CD8-positive, alpha-beta memory T cell (primary cell): ENCODE measurements around the gene ALKBH7. TPM values are rescaled to one million over a fixed set of nuclear protein-coding genes. Genes with fewer than 3 reads are reported as not detected.
A peak's percentile ranks its signal among the peaks of the same experiment; 100 is the strongest.
"Not testable (repeated sequence)": the region's sequence is repeated elsewhere in the genome, so short reads cannot be mapped to it uniquely, and the experiment has no call there.

ENCODE experiments used
- CTCF ChIA-PET: fragments of 350-600 bp; sonication (Branson Sonifier 250); formaldehyde crosslinking; loops from one replicate; lab custom pipeline; 2021; ENCODE audit warnings: antibody characterized with exemption; lab: Charles Lee
- POLR2A ChIA-PET: fragments of 350-600 bp; sonication (Branson Sonifier 250); formaldehyde crosslinking; loops from one replicate; lab custom pipeline; 2021; ENCODE audit warnings: antibody characterized with exemption; lab: Charles Lee
- DNase-seq, 5 donors: peaks; one replicate each; pipeline versions ENCODE4 v3.0.0 to v3.0.0-alpha.2; 2020 to 2022; ENCODE audit warnings: mixed read lengths in 1 of 5
- H3K27ac ChIP-seq: one replicate; pipeline ENCODE4 v1.7.0; 2013; ENCODE audit warnings: low read depth, mild to moderate bottlenecking, low read length, moderate library complexity
- H3K27me3 ChIP-seq: 2 replicates; pipeline ENCODE4 v1.7.0; 2013; ENCODE audit warnings: low read length, mild to moderate bottlenecking; ENCODE audit not compliant: insufficient read depth, poor library complexity, severe bottlenecking
- H3K36me3 ChIP-seq: 2 replicates; pipeline ENCODE4 v1.7.0; 2013; ENCODE audit warnings: mild to moderate bottlenecking, low read length, moderate library complexity; ENCODE audit not compliant: insufficient read depth
- H3K4me1 ChIP-seq: 2 replicates; pipeline ENCODE4 v1.7.0; 2013; ENCODE audit warnings: mild to moderate bottlenecking, low read length, moderate library complexity; ENCODE audit not compliant: insufficient read depth
- H3K4me3 ChIP-seq: 2 replicates; pipeline ENCODE4 v1.7.0; 2013; ENCODE audit warnings: mild to moderate bottlenecking, low read length
- H3K9me3 ChIP-seq: 2 replicates; pipeline ENCODE4 v1.7.0; 2013; ENCODE audit warnings: mild to moderate bottlenecking, low read length
- H3K27ac Mint-ChIP-seq, 8 donors: one replicate each; pipeline ENCODE4 v1.8.0; 2020 to 2021; ENCODE audit warnings: mixed read lengths in 8 of 8, mild to moderate bottlenecking in 6 of 8, inconsistent platforms in 3 of 8, moderate library complexity in 3 of 8
- H3K27me3 Mint-ChIP-seq, 2 donors: one replicate each; pipeline ENCODE4 v1.8.0; 2020 to 2021; ENCODE audit warnings: mixed read lengths in 2 of 2, mild to moderate bottlenecking in 1 of 2, moderate library complexity in 1 of 2
- H3K36me3 Mint-ChIP-seq, 3 donors: one replicate each; pipeline ENCODE4 v1.8.0; 2020 to 2021; ENCODE audit warnings: mixed read lengths in 3 of 3, inconsistent platforms in 1 of 3, mild to moderate bottlenecking in 1 of 3
- H3K4me1 Mint-ChIP-seq, 3 donors: one replicate each; pipeline ENCODE4 v1.8.0; 2020 to 2021; ENCODE audit warnings: mixed read lengths in 3 of 3, inconsistent platforms in 1 of 3, mild to moderate bottlenecking in 1 of 3
- H3K4me3 Mint-ChIP-seq, 7 donors: one replicate each; pipeline ENCODE4 v1.8.0; 2020 to 2021; ENCODE audit warnings: mixed read lengths in 7 of 7, mild to moderate bottlenecking in 6 of 7, moderate library complexity in 4 of 7, inconsistent platforms in 2 of 7
- H3K9me3 Mint-ChIP-seq, 5 donors: one replicate each; pipeline ENCODE4 v1.8.0; 2020 to 2022; ENCODE audit warnings: mixed read lengths in 5 of 5, mild to moderate bottlenecking in 3 of 5, moderate library complexity in 2 of 5, inconsistent platforms in 1 of 5
- polyA plus RNA-seq: library from polyadenylated mRNA; unstranded; fragments of 300-500 nt; fragmentation: Illumina TruSeq; gene quantifications from one replicate; pipeline ENCODE4 v1.2.3, GENCODE V29; 2021
- total RNA-seq, 2 experiments: library from RNA; stranded (reverse); gene quantifications; one replicate each; pipeline ENCODE4 v1.2.3, GENCODE V29; 2021

ALKBH7 gene
- total and polyA plus RNA-seq, 3 experiments from 2014 or later: 25.5 to 82.2 (median 34.3) TPM

DNA sequence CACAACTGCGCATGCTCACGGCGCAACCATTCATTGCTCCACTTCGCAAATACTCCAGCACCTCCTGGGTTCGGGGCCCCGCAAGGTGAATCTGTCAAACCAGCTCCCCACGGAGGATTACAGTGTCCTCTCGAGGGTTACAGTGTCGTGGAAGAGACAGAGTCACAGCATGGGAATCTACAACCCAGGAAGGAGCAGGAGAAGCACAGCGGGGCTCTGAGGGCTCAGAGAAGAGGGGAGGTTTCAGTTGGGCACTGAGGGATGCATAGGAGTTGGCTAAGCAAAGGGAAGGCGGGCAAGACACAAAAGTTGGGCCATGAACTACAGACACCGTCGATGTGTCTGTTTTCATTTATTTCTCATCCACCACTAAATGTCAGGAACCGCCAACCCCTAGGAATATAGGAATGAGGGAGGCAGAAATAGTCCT lies 21.4 kb downstream of the ALKBH7 start:
- peak overlapping the region; percentile 97 to 100 (median 99) for H3K27ac Mint-ChIP-seq
- Histone ChIP-seq H3K9me3 (no peaks in the 10 kb centered on the region), H3K27me3 (no peaks in the 10 kb centered on the region), H3K4me3 (peak overlapping the region; percentile 84), H3K27ac (peak overlapping the region; percentile 100), H3K36me3 (peaks cover 11% of the 10 kb centered on the region), H3K4me1 (peaks cover 24% of the 10 kb centered on the region)
- ChIA-PET POLR2A (interaction anchor here (2.5 kb wide), 1 partner anchor 21 kb away, joined by 13 read pairs; the partner anchor contains the start of gene ALKBH7), CTCF (interaction anchor here (0.8 to 1.8 kb wide), 2 partner anchors 17 to 175 kb away, joined by 3 to 4 read pairs; no protein-coding TSS in a partner anchor)
- peak in 1 of 5 donors; percentile 49 for DNase-seq
- H3K4me1 Mint-ChIP-seq: peaks cover 23 to 28% (median 26%) of the 10 kb centered on the region in 3 donors
- H3K36me3 Mint-ChIP-seq: peaks cover 0 to 33% (median 5%) of the 10 kb centered on the region in 3 donors
- H3K27me3 Mint-ChIP-seq: peaks cover 0 to 5% of the 10 kb centered on the region in 2 donors
- no peaks in the 10 kb centered on the region for H3K9me3 Mint-ChIP-seq
- peak overlapping the region; percentile 93 to 98 (median 96) for H3K4me3 Mint-ChIP-seq

DNA sequence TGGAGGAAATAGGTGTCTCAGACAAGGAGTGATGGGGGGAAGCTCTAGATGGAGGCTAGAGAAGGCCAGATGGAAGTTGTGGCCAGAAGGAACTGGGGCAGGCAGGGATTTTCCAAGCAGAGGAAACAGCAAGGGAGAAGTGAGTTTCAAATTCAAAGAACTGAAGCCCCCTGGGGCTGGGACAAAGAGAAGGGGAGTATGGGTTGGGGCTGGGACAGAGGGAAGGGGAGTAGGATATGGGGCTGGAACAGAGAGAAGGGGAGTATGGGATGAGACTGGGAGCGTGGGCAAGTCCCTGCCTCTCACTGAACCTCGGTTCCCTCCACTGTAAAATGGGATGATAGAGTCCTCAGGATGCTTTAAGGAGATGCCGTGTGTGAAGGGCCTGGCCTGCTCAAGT lies 22.2 kb downstream of the ALKBH7 start:
- Histone ChIP-seq H3K9me3 (no peaks in the 10 kb centered on the region), H3K36me3 (peaks cover 5% of the 10 kb centered on the region), H3K27me3 (no peaks in the 10 kb centered on the region), H3K4me1 (peaks cover 24% of the 10 kb centered on the region), H3K4me3 (no peak overlapping the region), H3K27ac (no peak overlapping the region)
- DNase-seq: no peak
- ChIA-PET POLR2A (interaction anchor here (0.7 kb wide), 1 partner anchor 268 kb away, joined by 10 read pairs; no protein-coding TSS in a partner anchor), CTCF (no interaction called here)
- H3K4me1 Mint-ChIP-seq: peaks cover 23 to 28% (median 26%) of the 10 kb centered on the region in 3 donors
- no peaks in the 10 kb centered on the region for H3K9me3 Mint-ChIP-seq
- H3K36me3 Mint-ChIP-seq: peaks cover 0 to 26% (median 5%) of the 10 kb centered on the region in 3 donors
- peak overlapping the region in 7 of 8 donors; percentile 55 to 99 (median 82) for H3K27ac Mint-ChIP-seq
- H3K27me3 Mint-ChIP-seq: peaks cover 0 to 5% of the 10 kb centered on the region in 2 donors
- H3K4me3 Mint-ChIP-seq: peak overlapping the region; percentile 22 to 98 (median 93)

DNA sequence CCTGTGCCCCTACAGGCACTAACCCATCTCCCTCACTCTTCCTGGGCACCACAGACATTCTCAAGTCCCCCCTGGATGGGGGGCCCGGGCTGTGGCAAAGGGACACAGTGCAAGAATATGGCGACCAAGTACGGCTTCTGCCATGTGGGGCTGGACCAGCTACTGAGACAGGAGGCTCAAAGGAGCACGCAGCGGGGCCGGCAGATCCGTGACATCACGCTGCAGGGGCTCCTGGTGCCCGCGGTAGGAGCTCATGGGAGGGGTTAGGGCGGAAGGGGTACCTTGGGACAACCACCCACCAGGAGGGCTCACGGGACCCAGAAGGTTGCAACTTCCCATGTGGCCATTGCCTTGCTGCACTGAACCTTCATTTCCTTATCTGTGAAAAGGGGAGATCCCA lies 23.7 kb downstream of the ALKBH7 start:
- no peaks in the 10 kb centered on the region for H3K27me3 ChIP-seq
- H3K9me3 Mint-ChIP-seq: no peaks in the 10 kb centered on the region
- POLR2A ChIA-PET: no interaction called here
- H3K36me3 ChIP-seq: no peaks in the 10 kb centered on the region
- no peak for DNase-seq
- H3K36me3 Mint-ChIP-seq: peaks cover 0 to 19% (median 2%) of the 10 kb centered on the region in 3 donors
- no peak overlapping the region for H3K4me3 ChIP-seq
- H3K4me3 Mint-ChIP-seq: no peak overlapping the region
- no peak overlapping the region for H3K27ac ChIP-seq
- H3K4me1 ChIP-seq: peaks cover 20% of the 10 kb centered on the region
- CTCF ChIA-PET: no interaction called here
- peaks cover 0 to 4% of the 10 kb centered on the region in 2 donors for H3K27me3 Mint-ChIP-seq
- H3K27ac Mint-ChIP-seq: peak overlapping the region in 1 of 8 donors; percentile 48
- no peaks in the 10 kb centered on the region for H3K9me3 ChIP-seq
- H3K4me1 Mint-ChIP-seq: peaks cover 19 to 21% (median 21%) of the 10 kb centered on the region in 3 donors

DNA sequence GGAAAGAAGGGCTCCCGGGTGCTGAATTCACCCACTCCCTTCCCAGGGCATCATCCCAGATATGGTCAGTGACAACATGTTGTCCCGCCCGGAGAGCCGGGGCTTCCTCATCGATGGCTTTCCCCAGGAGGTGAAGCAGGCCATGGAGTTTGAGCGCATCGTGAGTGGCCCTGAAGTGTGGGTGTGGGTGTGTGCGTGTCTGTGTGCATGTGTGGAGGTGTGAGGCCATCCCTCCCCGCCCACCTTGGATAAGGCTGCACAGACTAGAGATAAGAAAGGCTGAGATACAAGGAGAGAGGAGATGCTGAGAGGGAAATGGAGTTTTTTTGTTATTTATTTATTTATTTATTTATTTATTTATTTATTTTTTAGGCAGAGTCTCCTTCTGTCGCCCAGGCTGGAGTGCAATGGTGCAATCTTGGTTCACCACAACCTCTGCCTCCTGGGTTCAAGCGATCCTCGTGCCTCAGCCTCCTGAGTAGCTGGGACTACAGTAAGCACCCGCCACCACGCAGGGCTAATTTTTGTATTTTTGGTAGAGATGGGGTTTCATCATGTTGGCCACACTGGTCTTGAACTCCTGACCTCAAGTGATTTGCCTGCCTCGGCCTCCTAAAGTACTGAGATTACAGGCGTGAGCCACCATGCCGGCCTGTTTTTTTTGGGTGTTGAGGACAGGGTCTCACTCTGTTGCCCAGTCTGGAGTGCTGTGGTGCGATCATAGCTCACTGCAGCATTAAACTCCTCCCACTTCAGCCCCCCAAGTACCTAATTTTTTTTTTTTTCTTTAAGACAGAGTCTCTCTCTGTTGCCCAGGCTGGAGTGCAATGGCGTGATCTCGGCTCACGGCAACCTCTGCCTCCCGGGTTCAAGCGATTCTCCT lies 27.7 kb downstream of the ALKBH7 start:
- CTCF ChIA-PET: not testable (repeated sequence)

DNA sequence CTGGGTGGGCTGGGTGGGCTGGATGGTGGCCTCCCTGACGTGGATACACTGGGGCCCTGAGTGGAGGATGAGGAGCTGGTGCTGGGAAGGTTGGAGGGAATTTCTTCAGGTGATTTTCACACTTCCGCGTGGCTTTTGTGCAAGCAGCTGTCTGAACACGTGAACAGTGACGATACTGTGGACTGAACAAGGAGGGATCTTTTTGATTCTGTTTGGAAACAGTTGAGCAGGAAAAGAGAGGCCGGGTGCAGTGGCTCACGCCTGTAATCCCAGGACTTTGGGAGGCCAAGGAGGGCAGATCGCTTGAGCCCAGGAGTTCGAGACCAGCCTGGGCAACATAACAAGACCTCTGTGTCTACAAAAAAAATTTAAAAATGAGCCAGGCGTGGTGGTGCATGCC lies 29.5 kb downstream of the ALKBH7 start:
- Mint-ChIP-seq H3K27ac (no peak overlapping the region), H3K36me3 (no peaks in the 10 kb centered on the region), H3K27me3 (no peaks in the 10 kb centered on the region), H3K4me3 (no peak overlapping the region), H3K4me1 (no peaks in the 10 kb centered on the region), H3K9me3 (no peaks in the 10 kb centered on the region)
- no peaks in the 10 kb centered on the region for H3K4me1 ChIP-seq
- CTCF ChIA-PET: interaction anchor here (1.1 kb wide), 1 partner anchor 11 kb away, joined by 3 read pairs; no protein-coding TSS in a partner anchor
- no peaks in the 10 kb centered on the region for H3K27me3 ChIP-seq
- no peak overlapping the region for H3K27ac ChIP-seq
- DNase-seq: no peak
- H3K36me3 ChIP-seq: no peaks in the 10 kb centered on the region
- H3K9me3 ChIP-seq: no peaks in the 10 kb centered on the region
- no peak overlapping the region for H3K4me3 ChIP-seq
- POLR2A ChIA-PET: no interaction called here

More for the DNA sequence above, 27.7 kb downstream of the ALKBH7 start:
- H3K9me3 ChIP-seq, H3K36me3 ChIP-seq, H3K9me3 Mint-ChIP-seq, H3K4me1 Mint-ChIP-seq, H3K27me3 Mint-ChIP-seq, H3K27me3 ChIP-seq, H3K4me3 ChIP-seq, POLR2A ChIA-PET, H3K27ac ChIP-seq, H3K4me1 ChIP-seq, DNase-seq, H3K4me3 Mint-ChIP-seq, H3K27ac Mint-ChIP-seq, H3K36me3 Mint-ChIP-seq: not testable (repeated sequence)

DNA sequence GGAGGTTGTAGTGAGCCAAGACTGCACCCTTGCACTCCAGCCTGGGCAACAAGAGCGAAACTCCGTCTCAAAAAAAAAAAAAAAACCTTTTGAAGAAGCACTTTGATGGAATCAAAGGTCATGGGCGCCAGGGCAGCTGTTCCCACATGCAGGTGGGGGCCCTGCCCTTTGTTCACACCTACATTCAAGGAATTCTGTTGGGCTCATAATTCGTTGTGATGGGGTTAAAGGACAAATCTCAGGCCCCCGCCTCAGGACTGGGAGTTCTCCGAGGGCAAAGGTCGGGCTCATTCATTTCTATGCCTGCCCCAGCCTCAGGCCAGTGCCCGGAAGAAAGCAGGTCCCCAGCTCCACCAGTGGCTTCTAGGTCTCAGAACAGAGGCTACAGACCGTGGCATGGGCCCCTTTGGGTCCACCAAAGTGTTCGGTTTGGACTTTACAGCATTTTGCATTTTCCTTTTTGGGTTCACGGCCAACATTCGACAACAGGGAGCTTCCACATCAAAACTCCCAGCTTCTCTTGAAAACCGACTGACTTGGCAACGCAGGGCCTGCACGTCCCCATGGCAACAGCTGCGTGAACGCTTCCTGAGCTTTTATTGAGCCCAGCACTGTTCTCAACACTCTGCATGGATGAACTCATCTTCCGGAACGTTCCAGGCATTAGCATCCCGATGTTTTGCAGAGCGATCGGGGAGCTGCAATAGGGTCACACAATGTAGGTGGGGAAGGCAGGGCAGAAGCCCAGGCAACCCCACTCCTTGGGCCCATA lies 30.4 kb downstream of the ALKBH7 start:
- H3K36me3 Mint-ChIP-seq: no peaks in the 10 kb centered on the region
- CTCF ChIA-PET: no interaction called here

DNA sequence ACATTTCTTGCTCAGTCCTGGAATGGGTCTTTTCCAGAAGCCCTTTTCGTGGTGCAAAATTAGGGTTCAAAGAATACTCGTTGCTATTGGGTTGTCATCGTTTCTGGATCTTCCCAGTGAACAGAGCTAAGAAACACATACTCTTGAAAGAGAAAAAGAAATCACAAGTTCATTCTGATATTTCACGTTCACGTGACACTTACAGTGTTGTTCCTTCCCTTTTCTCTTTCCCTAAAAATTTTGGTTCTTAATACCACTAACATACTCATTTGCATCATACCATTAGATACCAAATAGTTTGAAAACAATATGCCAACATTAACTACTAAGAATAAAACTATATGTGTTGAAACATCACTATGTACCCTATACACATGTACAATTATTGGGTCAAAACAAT lies 33.8 kb downstream of the ALKBH7 start:
- no peaks in the 10 kb centered on the region for H3K9me3 ChIP-seq
- no peaks in the 10 kb centered on the region for H3K4me1 ChIP-seq
- DNase-seq: no peak
- no peaks in the 10 kb centered on the region for H3K27me3 Mint-ChIP-seq
- H3K27ac Mint-ChIP-seq: no peak overlapping the region
- no peaks in the 10 kb centered on the region for H3K4me1 Mint-ChIP-seq
- H3K4me3 ChIP-seq: no peak overlapping the region
- ChIA-PET CTCF (no interaction called here), POLR2A (no interaction called here)
- no peak overlapping the region for H3K4me3 Mint-ChIP-seq
- H3K36me3 Mint-ChIP-seq: no peaks in the 10 kb centered on the region
- H3K27me3 ChIP-seq: no peaks in the 10 kb centered on the region
- H3K27ac ChIP-seq: no peak overlapping the region
- no peaks in the 10 kb centered on the region for H3K9me3 Mint-ChIP-seq
- H3K36me3 ChIP-seq: no peaks in the 10 kb centered on the region

More for the DNA sequence above, 30.4 kb downstream of the ALKBH7 start:
- no peak overlapping the region for H3K27ac ChIP-seq
- H3K9me3 Mint-ChIP-seq: no peaks in the 10 kb centered on the region
- no peaks in the 10 kb centered on the region for H3K36me3 ChIP-seq
- H3K27me3 ChIP-seq: no peaks in the 10 kb centered on the region
- no peaks in the 10 kb centered on the region for H3K4me1 Mint-ChIP-seq
- no peak for DNase-seq
- H3K4me3 ChIP-seq: no peak overlapping the region
- H3K27ac Mint-ChIP-seq: peak overlapping the region in 1 of 8 donors; percentile 38
- POLR2A ChIA-PET: no interaction called here
- H3K4me1 ChIP-seq: no peaks in the 10 kb centered on the region
- no peaks in the 10 kb centered on the region for H3K27me3 Mint-ChIP-seq
- H3K4me3 Mint-ChIP-seq: no peak overlapping the region
- no peaks in the 10 kb centered on the region for H3K9me3 ChIP-seq
